Stimulated activated CD4-positive, alpha-beta T cell treated with anti-CD3 and anti-CD28 coated beads, Interleukin-4, amount 100 ng/mL, for 24 hours (primary cell): ENCODE measurements around the gene PTPRN2.

ENCODE experiments used
- DNase-seq: peaks from one replicate; pipeline ENCODE4 v3.0.0-alpha.2; 2020

PTPRN2 gene

GRCh38 chr7:157722137-157723060 lies 865.2 kb downstream of the PTPRN2 start:
- DNase-seq, result no peak

DNA sequence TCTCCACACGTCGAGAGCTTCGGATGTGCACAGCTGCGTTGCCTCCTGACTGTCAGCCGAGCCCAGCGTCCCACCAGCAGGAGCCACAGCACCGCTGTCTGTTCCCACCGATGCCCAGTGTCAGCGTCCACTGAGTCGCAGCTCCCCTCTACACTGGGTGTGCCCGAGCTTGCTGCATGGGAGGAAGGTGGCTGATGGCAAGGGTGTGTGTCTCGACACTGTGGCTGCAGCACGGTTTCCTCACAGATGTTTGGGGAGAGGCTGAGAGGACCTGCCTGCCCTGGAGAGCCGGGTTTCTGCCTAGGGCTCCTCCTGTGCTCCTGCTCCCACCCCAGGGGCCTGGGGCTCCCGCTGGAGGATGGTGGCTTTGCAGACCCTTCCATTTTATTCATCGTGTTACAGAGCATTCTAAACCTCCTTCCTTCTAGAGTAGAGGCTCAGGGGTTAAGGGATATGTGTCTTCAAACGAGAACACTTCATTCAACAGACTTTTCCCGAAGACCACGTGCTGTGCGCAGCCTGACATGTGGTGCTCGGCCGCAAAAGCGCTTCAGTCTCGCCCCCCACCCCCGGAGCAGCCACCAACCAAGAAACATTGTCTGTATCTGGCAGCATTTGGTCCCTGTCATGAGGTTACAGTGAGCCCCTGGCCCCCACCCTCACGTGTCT lies 866.0 kb downstream of the PTPRN2 start:
- no peak for DNase-seq

GRCh38 chr7:157719705-157720655 lies 867.6 kb downstream of the PTPRN2 start:
- no peak for DNase-seq

DNA sequence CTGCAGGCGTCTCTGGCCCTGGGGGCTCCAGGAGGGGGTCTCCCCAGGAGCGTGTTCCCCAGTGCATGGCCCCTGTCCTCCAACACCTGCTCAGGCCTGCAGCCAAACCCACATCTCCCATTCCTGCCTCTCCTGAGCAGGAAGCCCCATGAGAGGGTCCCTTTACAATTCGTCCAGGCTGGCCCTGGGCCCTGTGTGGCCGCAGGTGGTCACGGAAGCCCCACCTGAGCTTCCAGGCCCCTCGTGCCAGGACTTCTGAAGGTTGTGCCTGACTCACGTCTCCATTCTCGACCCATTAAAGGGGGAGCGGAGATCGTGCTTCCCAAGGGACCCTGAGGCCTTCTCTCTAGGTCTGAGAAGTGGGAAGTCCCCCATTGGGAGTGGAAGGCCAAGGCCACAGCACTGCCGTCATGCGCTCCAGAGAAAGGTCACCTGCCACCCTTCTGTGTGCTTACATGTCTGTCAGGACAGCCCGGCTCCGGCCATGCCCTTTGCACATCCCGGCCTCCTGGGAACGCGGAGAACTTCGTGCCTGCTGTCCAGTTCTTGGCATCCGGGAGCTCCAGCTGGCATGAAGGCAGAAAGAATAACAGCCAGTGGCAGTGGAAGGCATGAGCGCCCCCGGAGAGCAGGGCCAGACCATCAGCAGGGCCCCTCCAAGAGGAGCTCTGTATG lies 868.5 kb downstream of the PTPRN2 start:
- no peak for DNase-seq

DNA sequence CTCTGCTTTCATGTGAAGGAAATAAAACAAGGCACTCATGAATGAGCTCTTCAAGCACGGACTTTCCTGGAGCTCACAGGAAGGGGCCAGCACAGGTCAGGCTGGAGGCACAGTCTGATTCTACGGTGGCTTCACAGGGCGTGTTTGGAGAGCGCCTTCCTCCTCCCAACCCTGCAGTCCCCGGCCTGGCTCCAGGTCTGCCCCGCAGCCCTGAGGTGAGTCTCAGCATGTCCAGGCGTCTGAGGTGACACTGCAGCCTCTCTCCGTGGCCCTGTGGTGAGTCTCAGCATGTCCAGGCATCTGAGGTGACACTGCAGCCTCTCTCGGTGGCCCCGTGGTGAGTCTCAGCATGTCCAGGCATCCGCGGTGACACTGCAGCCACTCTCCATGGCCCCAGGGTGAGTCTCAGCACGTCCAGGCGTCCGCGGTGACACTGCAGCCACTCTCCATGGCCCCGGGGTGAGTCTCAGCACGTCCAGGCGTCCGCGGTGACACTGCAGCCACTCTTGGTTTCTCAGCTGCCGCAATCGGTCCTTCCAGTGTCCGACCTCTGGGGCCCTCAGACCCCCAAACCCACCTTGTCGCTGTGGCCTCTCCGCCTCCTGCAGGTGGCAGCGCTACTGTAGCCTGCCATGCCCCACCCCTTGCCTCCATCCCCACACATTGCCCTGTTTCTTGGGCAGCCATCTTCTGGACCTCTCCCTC lies 869.2 kb downstream of the PTPRN2 start:
- no peak for DNase-seq

- DNase-seq, result no peak
Measured at GRCh38 chr7:157717211-157718174, 870.1 kb downstream of the PTPRN2 start.

GRCh38 chr7:157715938-157716280 lies 871.7 kb downstream of the PTPRN2 start:
- no peak for DNase-seq

GRCh38 chr7:157715071-157715937 lies 872.3 kb downstream of the PTPRN2 start:
- DNase-seq, result no peak

GRCh38 chr7:157714166-157715070 lies 873.2 kb downstream of the PTPRN2 start:
- no peak for DNase-seq

DNA sequence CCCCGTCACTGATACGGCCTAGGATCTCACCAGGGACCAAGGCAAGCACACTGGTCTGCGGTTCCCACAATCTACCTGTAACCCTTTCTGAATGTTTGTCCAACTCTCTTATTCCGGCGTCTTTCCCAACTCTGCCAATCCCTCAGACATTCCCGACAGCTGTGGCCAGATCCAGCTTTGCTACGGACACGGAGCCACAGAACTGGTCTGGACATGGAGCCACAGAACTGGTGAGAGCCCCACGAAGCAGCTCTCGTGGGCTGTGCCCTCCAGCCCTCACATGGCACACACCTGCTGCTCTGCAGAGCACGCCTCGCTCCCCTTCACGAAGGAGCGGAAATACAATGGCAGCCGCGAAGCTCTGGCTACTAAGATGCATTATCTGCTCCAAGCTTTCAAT lies 874.0 kb downstream of the PTPRN2 start:
- DNase-seq, result no peak

DNA sequence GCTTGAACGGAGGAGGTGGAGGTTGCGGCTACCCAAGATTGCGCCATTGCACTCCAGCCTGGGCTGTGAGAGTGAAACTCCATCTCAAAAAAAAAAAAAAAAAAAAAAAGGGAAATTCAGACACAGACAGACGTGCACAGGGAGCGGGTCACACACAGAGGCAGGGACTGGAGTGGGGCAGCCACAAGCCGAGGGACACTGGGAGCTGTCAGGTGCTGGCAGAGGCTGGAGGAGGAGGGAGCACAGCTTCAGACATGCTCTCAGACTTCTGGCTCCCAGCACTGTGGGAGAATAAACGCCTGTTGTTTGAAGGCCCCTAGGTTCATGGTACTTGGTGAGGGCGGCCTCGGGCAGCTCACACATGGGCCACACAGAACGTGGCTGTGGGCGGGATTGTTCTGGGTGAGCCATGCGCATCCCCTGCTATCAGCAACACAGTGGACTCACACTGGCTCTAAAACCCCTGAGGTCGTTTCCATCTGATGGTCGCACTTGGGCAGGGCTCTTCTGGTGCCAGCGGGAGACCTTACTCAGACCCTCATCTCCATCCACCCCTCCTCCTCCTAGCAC lies 874.9 kb downstream of the PTPRN2 start:
- DNase-seq, result no peak

DNA sequence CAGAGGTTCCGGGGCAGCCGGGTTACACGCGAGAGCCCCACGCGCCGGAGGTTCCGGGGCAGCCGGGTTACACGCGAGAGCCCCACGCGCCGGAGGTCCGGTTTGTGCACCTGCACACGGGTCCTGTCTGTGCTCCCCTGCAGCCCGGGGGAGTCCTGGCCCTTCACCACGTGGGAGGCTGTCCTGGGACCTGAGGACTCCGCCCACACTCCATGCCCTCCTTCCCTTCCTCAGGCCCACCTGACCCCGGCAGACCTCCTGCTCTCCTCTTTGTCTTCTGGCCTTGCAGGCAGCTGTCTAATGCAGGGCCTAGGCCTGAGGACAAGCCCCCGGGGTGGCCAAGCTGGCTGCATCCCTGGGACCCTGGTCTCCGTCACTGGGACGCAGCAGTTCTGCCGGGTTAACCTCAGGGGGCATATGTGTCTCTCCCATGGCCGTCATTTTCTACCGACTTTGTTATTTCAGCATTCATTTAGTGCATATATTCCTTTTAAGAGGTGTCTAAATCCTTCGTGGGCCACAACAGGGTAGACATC lies 876.2 kb downstream of the PTPRN2 start:
- no peak for DNase-seq

- no peak for DNase-seq
Measured at GRCh38 chr7:157710396-157710795, 877.2 kb downstream of the PTPRN2 start.

DNA sequence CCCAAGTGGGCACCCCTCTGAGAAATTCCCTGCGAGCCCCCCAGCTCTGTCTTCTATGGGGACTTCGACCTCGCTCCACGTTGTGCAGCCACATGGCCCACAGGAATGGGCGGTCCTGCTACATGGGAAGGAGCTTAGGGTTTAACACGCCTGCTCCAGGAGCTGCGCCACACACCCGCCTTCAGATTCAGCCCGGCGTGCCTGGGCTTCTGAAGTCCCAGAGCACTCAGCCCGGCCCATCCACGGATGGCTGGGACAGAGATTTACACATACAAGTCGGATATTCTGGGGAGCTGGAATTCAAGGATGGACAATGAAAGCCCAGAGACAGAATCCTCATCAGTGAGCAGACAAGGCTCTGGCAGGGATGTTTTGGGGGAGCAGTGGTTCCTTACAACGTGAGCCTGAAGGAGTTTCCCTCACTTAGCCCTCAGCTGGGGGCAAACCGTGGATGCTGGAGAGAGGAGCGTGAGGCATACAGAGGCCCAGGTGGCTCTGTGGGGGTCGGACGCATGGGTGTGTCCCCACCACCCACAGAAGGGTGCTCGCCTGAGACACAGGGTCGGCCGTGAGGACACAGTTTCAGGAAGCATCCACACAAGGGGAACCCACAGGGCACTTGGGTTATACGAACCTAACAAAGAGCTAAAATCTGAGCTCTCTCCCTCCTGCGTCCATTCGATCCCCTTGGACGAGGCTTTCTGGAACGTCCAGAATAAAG lies 877.9 kb downstream of the PTPRN2 start:
- no peak for DNase-seq

DNA sequence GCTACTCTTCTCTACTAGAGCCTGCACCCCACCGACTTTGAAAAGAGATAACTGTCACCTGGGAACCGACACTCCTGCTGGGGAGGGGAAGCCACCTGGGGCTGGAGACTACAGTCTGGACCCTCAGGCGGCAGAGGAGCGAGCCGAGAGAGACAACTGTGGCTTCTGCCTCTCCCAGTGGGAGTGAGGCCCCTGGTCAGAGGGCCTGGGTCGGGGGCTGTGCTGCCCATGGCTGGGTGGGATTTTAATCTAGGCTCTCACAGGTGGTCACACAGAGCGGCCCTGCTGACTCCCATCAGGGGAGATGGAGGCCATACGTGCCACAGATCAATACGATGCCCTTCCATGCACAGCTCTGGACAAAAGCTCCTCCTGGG lies 878.7 kb downstream of the PTPRN2 start:
- no peak for DNase-seq

GRCh38 chr7:157707983-157708918 lies 879.4 kb downstream of the PTPRN2 start:
- no peak for DNase-seq
